Activated CD4-positive, CD25-positive, alpha-beta regulatory T cell (primary cell): ENCODE measurements around the gene USP49.

Source experiments
- DNase-seq, 4 experiments: peaks; one replicate each; lab custom pipeline; 2025; lab: John Stamatoyannopoulos, UW

The USP49 gene

GRCh38 chr6:41929924-41930323, 34.7 kb upstream of the USP49 start:
- no peak for DNase-seq

GRCh38 chr6:41927253-41927652, 32.1 kb upstream of the USP49 start:
- DNase-seq = no peak

- no peak for DNase-seq
Observed at GRCh38 chr6:41922154-41922553, 27.0 kb upstream of the USP49 start.

- no peak for DNase-seq
Observed at GRCh38 chr6:41921712-41921998, 26.5 kb upstream of the USP49 start.

- peak; percentile 81 to 96 (median 88) for DNase-seq
Observed at GRCh38 chr6:41920921-41921711, 25.9 kb upstream of the USP49 start, which contains the start of the genes BYSL and MED20. TSS of gene BYSL (plus strand) at chr6:41921499. CDS start at chr6:41921563, 64 bp downstream. TSS of gene MED20 (minus strand) at chr6:41921139. CDS start at chr6:41921018, 121 bp downstream.

GRCh38 chr6:41917528-41917927, 22.4 kb upstream of the USP49 start:
- DNase-seq = no peak

- no peak for DNase-seq
Observed at GRCh38 chr6:41914869-41915530, 19.8 kb upstream of the USP49 start.

GRCh38 chr6:41914343-41914742, 19.2 kb upstream of the USP49 start:
- no peak for DNase-seq

GRCh38 chr6:41909727-41910126, 14.6 kb upstream of the USP49 start:
- no peak for DNase-seq

- DNase-seq = peak; percentile 8 to 24 (median 16)
Observed at GRCh38 chr6:41901882-41902519, 6.8 kb upstream of the USP49 start.

GRCh38 chr6:41900861-41901260, 5.7 kb upstream of the USP49 start:
- DNase-seq = no peak

- no peak for DNase-seq
Observed at GRCh38 chr6:41896281-41896680, 1.1 kb upstream of the USP49 start.

- DNase-seq = no peak
Observed at GRCh38 chr6:41894366-41895299, 542 bp downstream of the USP49 start.

- no peak for DNase-seq
Observed at GRCh38 chr6:41892921-41893564, 2.1 kb downstream of the USP49 start.

GRCh38 chr6:41887331-41887751, 7.8 kb downstream of the USP49 start:
- no peak for DNase-seq

GRCh38 chr6:41885930-41886329, 9.2 kb downstream of the USP49 start:
- DNase-seq = no peak

GRCh38 chr6:41884957-41885356, 10.2 kb downstream of the USP49 start:
- DNase-seq = no peak

- no peak for DNase-seq
Observed at GRCh38 chr6:41881506-41881905, 13.7 kb downstream of the USP49 start.

- no peak for DNase-seq
Observed at GRCh38 chr6:41878961-41879405, 16.2 kb downstream of the USP49 start.

GRCh38 chr6:41878246-41878645, 16.9 kb downstream of the USP49 start:
- DNase-seq = no peak

GRCh38 chr6:41877051-41877680, 18.0 kb downstream of the USP49 start:
- DNase-seq = no peak
